GM23338 (cell line): Measurements from ENCODE around the gene AKR1C8. TPM values are rescaled to one million over a fixed set of nuclear protein-coding genes. Genes with fewer than 3 reads are reported as not detected.
"Not testable (repeated sequence)": the region's sequence is repeated elsewhere in the genome, so short reads cannot be mapped to it uniquely, and the experiment has no call there.

Experiments used
- ATAC-seq: fragments of 200-7000 bp; cut with Tn5 transposase; 3 replicates; pipeline ENCODE4 v1.9.1; 2020
- DNase-seq: peaks from one replicate; pipeline ENCODE4 v3.0.0-alpha.2; 2015; ENCODE audit warnings: low spot score
- H2AFZ ChIP-seq: fragments of 200-600 bp; sonication (generic); 2 replicates; pipeline ENCODE4 v1.8.0; 2016; ENCODE audit warnings: antibody characterized with exemption, mild to moderate bottlenecking, moderate library complexity
- H3F3A ChIP-seq: fragments of 200-600 bp; sonication (generic); replicated peaks from 2 replicates; pipeline ENCODE4 v1.8.0; 2017; ENCODE audit warnings: antibody characterized with exemption, mixed run types, low read depth
- H3K27ac ChIP-seq: fragments of 200-600 bp; sonication (generic); 2 replicates; pipeline ENCODE4 v1.6.1; 2016; ENCODE audit warnings: low read depth
- H3K27me3 ChIP-seq: fragments of 200-600 bp; sonication (generic); 2 replicates; pipeline ENCODE4 v1.8.0; 2016; ENCODE audit warnings: mild to moderate bottlenecking, mixed run types, moderate library complexity; ENCODE audit not compliant: insufficient read depth
- H3K36me3 ChIP-seq: fragments of 200-600 bp; sonication (generic); 2 replicates; pipeline ENCODE4 v1.8.0; 2016; ENCODE audit warnings: mild to moderate bottlenecking; ENCODE audit not compliant: insufficient read depth
- H3K4me1 ChIP-seq: fragments of 200-600 bp; sonication (generic); 2 replicates; pipeline ENCODE4 v1.8.0; 2016; ENCODE audit warnings: mild to moderate bottlenecking, moderate library complexity; ENCODE audit not compliant: insufficient read depth
- H3K4me2 ChIP-seq: fragments of 200-600 bp; sonication (generic); 2 replicates; pipeline ENCODE4 v1.7.1; 2017; ENCODE audit warnings: mixed run types
- H3K4me3 ChIP-seq: fragments of 200-600 bp; sonication (generic); 2 replicates; pipeline ENCODE4 v1.6.1; 2016; ENCODE audit warnings: mixed run types
- H3K79me2 ChIP-seq: fragments of 200-600 bp; sonication (generic); replicated peaks from 2 replicates; pipeline ENCODE4 v1.8.0; 2017; ENCODE audit warnings: mild to moderate bottlenecking; ENCODE audit not compliant: insufficient read depth
- H3K9me2 ChIP-seq: fragments of 200-600 bp; sonication (generic); 2 replicates; pipeline ENCODE4 v1.8.0; 2017; ENCODE audit not compliant: insufficient read depth
- H4K20me1 ChIP-seq: fragments of 200-600 bp; sonication (generic); replicated peaks from 2 replicates; pipeline ENCODE4 v1.8.0; 2017; ENCODE audit warnings: mild to moderate bottlenecking; ENCODE audit not compliant: insufficient read depth
- H3K27ac Mint-ChIP-seq: 2 replicates; pipeline ENCODE4 v1.8.0; 2020; ENCODE audit warnings: inconsistent platforms, mild to moderate bottlenecking, moderate library complexity, mixed read lengths
- H3K27me3 Mint-ChIP-seq: 3 replicates; pipeline ENCODE4 v1.8.0; 2022; ENCODE audit warnings: low read depth, mild to moderate bottlenecking, moderate library complexity, mixed read lengths, inconsistent platforms; ENCODE audit not compliant: insufficient read depth, poor library complexity
- H3K36me3 Mint-ChIP-seq: 3 replicates; pipeline ENCODE4 v1.8.0; 2021; ENCODE audit warnings: low read depth, mild to moderate bottlenecking, inconsistent platforms, moderate library complexity, mixed read lengths
- H3K4me1 Mint-ChIP-seq: 3 replicates; pipeline ENCODE4 v1.8.0; 2020; ENCODE audit warnings: mild to moderate bottlenecking, inconsistent platforms, mixed read lengths
- H3K4me3 Mint-ChIP-seq: 3 replicates; pipeline ENCODE4 v1.8.0; 2021; ENCODE audit warnings: moderate library complexity, mild to moderate bottlenecking, inconsistent platforms, mixed read lengths
- H3K9me3 Mint-ChIP-seq: 3 replicates; pipeline ENCODE4 v1.8.0; 2020; ENCODE audit warnings: moderate library complexity, mild to moderate bottlenecking, inconsistent platforms, mixed read lengths
- JUNB ChIP-seq: IDR thresholded peaks from one replicate; pipeline ENCODE4 v1.6.1; 2016; ENCODE audit warnings: antibody characterized with exemption; ENCODE audit not compliant: unreplicated experiment
- polyA plus RNA-seq: library from polyadenylated mRNA; unstranded; fragments of >200 nt; fragmentation: Nextera tagmentation; extraction: Ambion mirVana; gene quantifications from 2 replicates; pipeline ENCODE4 v1.2.1, GENCODE V29; 2016
- total RNA-seq: library from RNA; depleted of rRNA; stranded (reverse); fragments of >200 nt; shearing (Covaris generic); gene quantifications from 2 replicates; pipeline ENCODE4 v1.2.3, GENCODE V29; 2014
- TF ChIP-seq, protein P1 (sequence below): IDR thresholded peaks from 2 replicates; pipeline ENCODE4 v1.6.1; 2016; ENCODE audit warnings: antibody characterized with exemption
- TF ChIP-seq, protein P2 (sequence below), 2 experiments: fragments of 200-600 bp in 1 of 2; sonication (generic) in 1 of 2; conservative IDR thresholded peaks; 2 replicates each; pipeline versions ENCODE4 v1.5.1 to v1.6.1; 2016 to 2017; ENCODE audit warnings: antibody characterized with exemption in 2 of 2, low read depth in 2 of 2, mild to moderate bottlenecking in 2 of 2, moderate library complexity in 1 of 2
- TF ChIP-seq, protein P3 (sequence below): IDR thresholded peaks from one replicate; pipeline ENCODE4 v1.6.1; 2018; ENCODE audit warnings: antibody characterized with exemption; ENCODE audit not compliant: unreplicated experiment

Gene AKR1C8
- total and polyA plus RNA-seq, 2 experiments from 2014 or later: not detected

- H3K4me1 Mint-ChIP-seq, H3K4me3 Mint-ChIP-seq: not testable (repeated sequence)
- H3K9me3 Mint-ChIP-seq: peaks cover 45% of the 10 kb centered on the region
These were observed 38.0 kb upstream of the AKR1C8 start for GRCh38 chr10:5222942-5223341.

GRCh38 chr10:5219262-5219661 is 34.3 kb upstream of the AKR1C8 start:
- peaks cover 41% of the 10 kb centered on the region for H3K9me3 Mint-ChIP-seq

More at GRCh38 chr10:5222942-5223341, 38.0 kb upstream of the AKR1C8 start:
- H2AFZ ChIP-seq, H4K20me1 ChIP-seq, DNase-seq, H3K4me1 ChIP-seq, H3K27ac Mint-ChIP-seq, H3K79me2 ChIP-seq, H3K4me3 ChIP-seq, H3K27me3 ChIP-seq, H3K27me3 Mint-ChIP-seq, H3K36me3 ChIP-seq, H3K4me2 ChIP-seq, H3K27ac ChIP-seq, H3K9me2 ChIP-seq, ATAC-seq, H3F3A ChIP-seq: not testable (repeated sequence)
- H3K36me3 Mint-ChIP-seq: peaks cover 11% of the 10 kb centered on the region

More at GRCh38 chr10:5219262-5219661, 34.3 kb upstream of the AKR1C8 start:
- no peak overlapping the region for H3K4me3 ChIP-seq
- 0 out of 2 replicates have a peak, but pooled peaks cover 5% of the 10 kb centered on the region for H3K36me3 ChIP-seq
- Mint-ChIP-seq H3K27ac (no peak overlapping the region), H3K4me3 (no peak overlapping the region), H3K4me1 (no peaks in the 10 kb centered on the region), H3K36me3 (peaks cover 11% of the 10 kb centered on the region), H3K27me3 (no peaks in the 10 kb centered on the region)
- no peaks in the 10 kb centered on the region for H3K27me3 ChIP-seq
- no peak overlapping the region for H2AFZ ChIP-seq
- H3F3A ChIP-seq: no peaks in the 10 kb centered on the region
- DNase-seq: no peak
- H3K79me2 ChIP-seq: no peaks in the 10 kb centered on the region
- H3K27ac ChIP-seq: no peak overlapping the region
- H3K9me2 ChIP-seq: no peaks in the 10 kb centered on the region; the same call in 1 of the 2 replicates
- no peak overlapping the region for H3K4me2 ChIP-seq
- no peaks in the 10 kb centered on the region for H4K20me1 ChIP-seq
- TF ChIP-seq, protein P1, sequence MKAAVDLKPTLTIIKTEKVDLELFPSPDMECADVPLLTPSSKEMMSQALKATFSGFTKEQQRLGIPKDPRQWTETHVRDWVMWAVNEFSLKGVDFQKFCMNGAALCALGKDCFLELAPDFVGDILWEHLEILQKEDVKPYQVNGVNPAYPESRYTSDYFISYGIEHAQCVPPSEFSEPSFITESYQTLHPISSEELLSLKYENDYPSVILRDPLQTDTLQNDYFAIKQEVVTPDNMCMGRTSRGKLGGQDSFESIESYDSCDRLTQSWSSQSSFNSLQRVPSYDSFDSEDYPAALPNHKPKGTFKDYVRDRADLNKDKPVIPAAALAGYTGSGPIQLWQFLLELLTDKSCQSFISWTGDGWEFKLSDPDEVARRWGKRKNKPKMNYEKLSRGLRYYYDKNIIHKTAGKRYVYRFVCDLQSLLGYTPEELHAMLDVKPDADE: no peak
- no peak for TF ChIP-seq JUNB
- TF ChIP-seq, protein P2, sequence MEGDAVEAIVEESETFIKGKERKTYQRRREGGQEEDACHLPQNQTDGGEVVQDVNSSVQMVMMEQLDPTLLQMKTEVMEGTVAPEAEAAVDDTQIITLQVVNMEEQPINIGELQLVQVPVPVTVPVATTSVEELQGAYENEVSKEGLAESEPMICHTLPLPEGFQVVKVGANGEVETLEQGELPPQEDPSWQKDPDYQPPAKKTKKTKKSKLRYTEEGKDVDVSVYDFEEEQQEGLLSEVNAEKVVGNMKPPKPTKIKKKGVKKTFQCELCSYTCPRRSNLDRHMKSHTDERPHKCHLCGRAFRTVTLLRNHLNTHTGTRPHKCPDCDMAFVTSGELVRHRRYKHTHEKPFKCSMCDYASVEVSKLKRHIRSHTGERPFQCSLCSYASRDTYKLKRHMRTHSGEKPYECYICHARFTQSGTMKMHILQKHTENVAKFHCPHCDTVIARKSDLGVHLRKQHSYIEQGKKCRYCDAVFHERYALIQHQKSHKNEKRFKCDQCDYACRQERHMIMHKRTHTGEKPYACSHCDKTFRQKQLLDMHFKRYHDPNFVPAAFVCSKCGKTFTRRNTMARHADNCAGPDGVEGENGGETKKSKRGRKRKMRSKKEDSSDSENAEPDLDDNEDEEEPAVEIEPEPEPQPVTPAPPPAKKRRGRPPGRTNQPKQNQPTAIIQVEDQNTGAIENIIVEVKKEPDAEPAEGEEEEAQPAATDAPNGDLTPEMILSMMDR (conservative IDR thresholded peaks at IDR 0.05; ENCODE audit: low read depth in 2 of 2): no peak
- TF ChIP-seq, protein P3, sequence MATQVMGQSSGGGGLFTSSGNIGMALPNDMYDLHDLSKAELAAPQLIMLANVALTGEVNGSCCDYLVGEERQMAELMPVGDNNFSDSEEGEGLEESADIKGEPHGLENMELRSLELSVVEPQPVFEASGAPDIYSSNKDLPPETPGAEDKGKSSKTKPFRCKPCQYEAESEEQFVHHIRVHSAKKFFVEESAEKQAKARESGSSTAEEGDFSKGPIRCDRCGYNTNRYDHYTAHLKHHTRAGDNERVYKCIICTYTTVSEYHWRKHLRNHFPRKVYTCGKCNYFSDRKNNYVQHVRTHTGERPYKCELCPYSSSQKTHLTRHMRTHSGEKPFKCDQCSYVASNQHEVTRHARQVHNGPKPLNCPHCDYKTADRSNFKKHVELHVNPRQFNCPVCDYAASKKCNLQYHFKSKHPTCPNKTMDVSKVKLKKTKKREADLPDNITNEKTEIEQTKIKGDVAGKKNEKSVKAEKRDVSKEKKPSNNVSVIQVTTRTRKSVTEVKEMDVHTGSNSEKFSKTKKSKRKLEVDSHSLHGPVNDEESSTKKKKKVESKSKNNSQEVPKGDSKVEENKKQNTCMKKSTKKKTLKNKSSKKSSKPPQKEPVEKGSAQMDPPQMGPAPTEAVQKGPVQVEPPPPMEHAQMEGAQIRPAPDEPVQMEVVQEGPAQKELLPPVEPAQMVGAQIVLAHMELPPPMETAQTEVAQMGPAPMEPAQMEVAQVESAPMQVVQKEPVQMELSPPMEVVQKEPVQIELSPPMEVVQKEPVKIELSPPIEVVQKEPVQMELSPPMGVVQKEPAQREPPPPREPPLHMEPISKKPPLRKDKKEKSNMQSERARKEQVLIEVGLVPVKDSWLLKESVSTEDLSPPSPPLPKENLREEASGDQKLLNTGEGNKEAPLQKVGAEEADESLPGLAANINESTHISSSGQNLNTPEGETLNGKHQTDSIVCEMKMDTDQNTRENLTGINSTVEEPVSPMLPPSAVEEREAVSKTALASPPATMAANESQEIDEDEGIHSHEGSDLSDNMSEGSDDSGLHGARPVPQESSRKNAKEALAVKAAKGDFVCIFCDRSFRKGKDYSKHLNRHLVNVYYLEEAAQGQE: no peak
- no peak for ATAC-seq
- no peaks in the 10 kb centered on the region for H3K4me1 ChIP-seq
